Measurements from ENCODE around the gene GPR156.

GPR156 gene

DNA sequence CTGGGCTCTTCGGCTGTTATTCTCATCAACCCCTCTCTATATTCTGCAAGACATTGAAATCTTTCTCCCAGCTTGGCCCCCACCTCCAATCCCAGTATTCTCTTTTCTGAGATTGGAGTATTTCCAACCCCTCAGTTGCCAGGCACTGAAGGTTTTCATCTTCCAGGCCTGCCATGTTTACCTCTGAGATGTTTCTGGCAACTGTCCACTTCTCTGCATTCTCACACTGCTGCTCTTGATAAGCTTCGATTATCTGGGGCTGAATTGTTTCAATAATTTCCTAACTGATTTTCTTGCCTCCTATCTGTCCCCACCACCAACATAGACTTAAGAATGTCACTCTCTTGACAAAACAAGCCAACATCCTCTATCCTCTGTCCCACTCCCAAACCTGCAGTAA, 1.4 kb upstream of the GPR156 start:
- no peaks in the 10 kb centered on the region for H3K4me1 ChIP-seq (ENCODE audit: insufficient read depth, poor library complexity, severe bottlenecking)
- TF ChIP-seq, protein P1, sequence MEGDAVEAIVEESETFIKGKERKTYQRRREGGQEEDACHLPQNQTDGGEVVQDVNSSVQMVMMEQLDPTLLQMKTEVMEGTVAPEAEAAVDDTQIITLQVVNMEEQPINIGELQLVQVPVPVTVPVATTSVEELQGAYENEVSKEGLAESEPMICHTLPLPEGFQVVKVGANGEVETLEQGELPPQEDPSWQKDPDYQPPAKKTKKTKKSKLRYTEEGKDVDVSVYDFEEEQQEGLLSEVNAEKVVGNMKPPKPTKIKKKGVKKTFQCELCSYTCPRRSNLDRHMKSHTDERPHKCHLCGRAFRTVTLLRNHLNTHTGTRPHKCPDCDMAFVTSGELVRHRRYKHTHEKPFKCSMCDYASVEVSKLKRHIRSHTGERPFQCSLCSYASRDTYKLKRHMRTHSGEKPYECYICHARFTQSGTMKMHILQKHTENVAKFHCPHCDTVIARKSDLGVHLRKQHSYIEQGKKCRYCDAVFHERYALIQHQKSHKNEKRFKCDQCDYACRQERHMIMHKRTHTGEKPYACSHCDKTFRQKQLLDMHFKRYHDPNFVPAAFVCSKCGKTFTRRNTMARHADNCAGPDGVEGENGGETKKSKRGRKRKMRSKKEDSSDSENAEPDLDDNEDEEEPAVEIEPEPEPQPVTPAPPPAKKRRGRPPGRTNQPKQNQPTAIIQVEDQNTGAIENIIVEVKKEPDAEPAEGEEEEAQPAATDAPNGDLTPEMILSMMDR (IDR thresholded peaks at IDR 0.05; ENCODE audit: poor library complexity, severe bottlenecking) = no peak

DNA sequence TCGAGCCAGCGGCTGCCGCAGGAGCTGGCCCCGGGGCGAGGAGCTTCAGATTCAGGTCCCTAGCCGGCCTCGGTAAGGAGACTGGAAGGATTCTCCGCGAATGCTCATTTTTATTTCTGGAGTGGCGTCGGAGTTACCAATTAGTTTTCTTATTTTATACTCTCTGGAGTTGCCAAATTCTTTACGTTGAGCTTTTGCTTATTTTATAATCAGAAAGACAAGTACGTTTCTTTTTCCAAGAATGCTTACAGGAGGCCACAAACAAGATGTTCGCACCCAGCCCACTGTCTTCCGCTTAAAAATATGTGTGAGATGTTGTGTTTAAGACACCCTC, 453 bp upstream of the GPR156 start:
- ATAC-seq (ENCODE audit: low read depth) = no peak
- DNase-seq (ENCODE audit: low spot score) = no peak
- Histone ChIP-seq H3K9me3 (ENCODE audit: severe bottlenecking) (no peaks in the 10 kb centered on the region), H3K36me3 (ENCODE audit: low read depth) (no peaks in the 10 kb centered on the region), H3K4me3 (ENCODE audit: severe bottlenecking) (peak overlapping the region; percentile 39), H3K4me1 (ENCODE audit: insufficient read depth, poor library complexity, severe bottlenecking) (no peaks in the 10 kb centered on the region), H3K27me3 (ENCODE audit: insufficient read depth, poor library complexity, severe bottlenecking) (no peaks in the 10 kb centered on the region), H3K27ac (ENCODE audit: poor library complexity, severe bottlenecking) (no peak overlapping the region)
- TF ChIP-seq, protein P1 (IDR thresholded peaks at IDR 0.05; ENCODE audit: poor library complexity, severe bottlenecking) = no peak

More for the DNA sequence above, 1.4 kb upstream of the GPR156 start:
- ATAC-seq (ENCODE audit: low read depth) = no peak
- H3K36me3 ChIP-seq (ENCODE audit: low read depth) = no peaks in the 10 kb centered on the region
- H3K4me3 ChIP-seq (ENCODE audit: severe bottlenecking) = no peak overlapping the region
- no peaks in the 10 kb centered on the region for H3K9me3 ChIP-seq (ENCODE audit: severe bottlenecking)
- H3K27me3 ChIP-seq (ENCODE audit: insufficient read depth, poor library complexity, severe bottlenecking) = no peaks in the 10 kb centered on the region
- DNase-seq (ENCODE audit: low spot score) = no peak
- H3K27ac ChIP-seq (ENCODE audit: poor library complexity, severe bottlenecking) = no peak overlapping the region

DNA sequence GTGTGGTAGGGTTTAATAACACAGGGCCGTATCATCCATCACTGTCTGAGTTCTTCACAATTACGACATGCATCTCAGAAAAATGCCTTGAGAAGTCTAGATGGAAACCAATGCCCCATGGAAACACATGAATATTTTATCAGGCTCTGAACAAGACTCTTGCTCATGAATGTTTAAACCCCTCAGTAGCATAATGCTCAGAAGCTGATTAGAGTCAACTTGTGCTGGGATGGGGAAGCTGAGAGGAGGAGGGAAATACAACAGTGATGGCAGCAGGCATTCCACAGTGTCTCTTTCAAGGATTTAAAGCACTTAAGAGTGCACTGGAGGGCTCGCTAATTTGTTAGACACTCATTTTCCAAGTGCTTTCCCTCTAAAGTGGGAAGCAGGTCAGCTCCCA, 3.8 kb downstream of the GPR156 start:
- no peaks in the 10 kb centered on the region for H3K27me3 ChIP-seq (ENCODE audit: insufficient read depth, poor library complexity, severe bottlenecking)
- TF ChIP-seq, protein P1 (IDR thresholded peaks at IDR 0.05; ENCODE audit: poor library complexity, severe bottlenecking) = no peak
- H3K27ac ChIP-seq (ENCODE audit: poor library complexity, severe bottlenecking) = no peak overlapping the region
- 0 out of 2 replicates have a peak, but pooled peaks cover 3% of the 10 kb centered on the region for H3K36me3 ChIP-seq (ENCODE audit: low read depth)
- no peaks in the 10 kb centered on the region for H3K4me1 ChIP-seq (ENCODE audit: insufficient read depth, poor library complexity, severe bottlenecking)
- ATAC-seq (ENCODE audit: low read depth) (no peak), DNase-seq (ENCODE audit: low spot score) (no peak)
- no peaks in the 10 kb centered on the region for H3K9me3 ChIP-seq (ENCODE audit: severe bottlenecking)
- no peak overlapping the region for H3K4me3 ChIP-seq (ENCODE audit: severe bottlenecking)

DNA sequence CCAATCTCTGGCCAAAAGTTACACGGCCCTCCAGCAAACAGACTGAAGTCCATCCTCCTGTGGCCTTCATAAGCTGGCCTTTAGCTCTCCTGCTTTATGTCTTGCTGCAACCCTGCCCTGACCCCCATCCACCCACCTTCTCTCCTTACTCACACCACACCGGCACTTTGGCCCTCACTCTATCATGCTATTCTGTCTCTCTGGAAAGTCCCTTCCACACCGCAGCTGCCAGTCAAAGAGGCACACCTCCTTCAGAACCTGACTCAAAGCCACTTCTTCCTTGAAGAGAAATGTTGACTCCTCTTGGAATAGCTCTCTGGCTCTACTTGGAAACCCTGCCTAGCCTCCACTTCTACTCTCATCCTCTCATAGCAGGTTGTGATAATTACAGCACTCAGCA, 4.5 kb downstream of the GPR156 start:
- no peak overlapping the region for H3K4me3 ChIP-seq (ENCODE audit: severe bottlenecking)
- ATAC-seq (ENCODE audit: low read depth) (no peak), DNase-seq (ENCODE audit: low spot score) (no peak)
- no peaks in the 10 kb centered on the region for H3K4me1 ChIP-seq (ENCODE audit: insufficient read depth, poor library complexity, severe bottlenecking)
- no peak overlapping the region for H3K27ac ChIP-seq (ENCODE audit: poor library complexity, severe bottlenecking)
- no peaks in the 10 kb centered on the region for H3K27me3 ChIP-seq (ENCODE audit: insufficient read depth, poor library complexity, severe bottlenecking)
- 0 out of 2 replicates have a peak, but pooled peaks cover 3% of the 10 kb centered on the region for H3K36me3 ChIP-seq (ENCODE audit: low read depth)
- no peaks in the 10 kb centered on the region for H3K9me3 ChIP-seq (ENCODE audit: severe bottlenecking)
- TF ChIP-seq, protein P1 (IDR thresholded peaks at IDR 0.05; ENCODE audit: poor library complexity, severe bottlenecking) = no peak

DNA sequence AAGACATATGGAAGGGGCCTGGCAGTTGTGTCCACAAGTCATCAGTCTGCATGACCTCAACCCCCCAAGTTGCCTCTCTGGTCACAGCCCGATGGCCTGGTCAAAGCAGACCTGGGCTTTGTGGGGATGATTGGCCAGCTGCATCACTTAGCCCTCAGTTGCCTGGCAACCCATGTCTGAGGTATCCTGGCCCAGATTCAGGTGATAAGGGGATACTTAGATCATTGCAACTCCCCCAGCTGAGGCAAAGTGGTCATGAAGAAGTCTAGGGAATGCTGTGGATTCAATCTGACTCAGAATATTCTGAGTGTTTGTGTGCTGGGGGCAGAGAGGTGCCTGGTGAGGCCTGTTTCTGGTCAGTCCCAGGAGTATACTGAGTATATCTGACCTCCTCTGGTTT, 5.0 kb downstream of the GPR156 start:
- ATAC-seq (ENCODE audit: low read depth) = no peak
- no peaks in the 10 kb centered on the region for H3K27me3 ChIP-seq (ENCODE audit: insufficient read depth, poor library complexity, severe bottlenecking)
- TF ChIP-seq, protein P1 (IDR thresholded peaks at IDR 0.05; ENCODE audit: poor library complexity, severe bottlenecking) = no peak
- no peaks in the 10 kb centered on the region for H3K4me1 ChIP-seq (ENCODE audit: insufficient read depth, poor library complexity, severe bottlenecking)
- no peak overlapping the region for H3K4me3 ChIP-seq (ENCODE audit: severe bottlenecking)
- 0 out of 2 replicates have a peak, but pooled peaks cover 3% of the 10 kb centered on the region for H3K36me3 ChIP-seq (ENCODE audit: low read depth)
- H3K9me3 ChIP-seq (ENCODE audit: severe bottlenecking) = no peaks in the 10 kb centered on the region
- DNase-seq (ENCODE audit: low spot score) = no peak
- no peak overlapping the region for H3K27ac ChIP-seq (ENCODE audit: poor library complexity, severe bottlenecking)

Data from RWPE2 (cell line).